HG03521 (cell line): Measurements from ENCODE around the gene CLEC17A.

Experiments used
- ATAC-seq: cut with Tn5 transposase; IDR thresholded peaks from one replicate; pipeline ENCODE4 v1.9.1; 2021; ENCODE audit warnings: mild to moderate bottlenecking, moderate library complexity; ENCODE audit not compliant: unreplicated experiment

CLEC17A gene

GRCh38 chr19:14648506-14648905, 65.6 kb downstream of the CLEC17A start:
- no peak for ATAC-seq

GRCh38 chr19:14649020-14649419, 66.1 kb downstream of the CLEC17A start:
- ATAC-seq = no peak

DNA sequence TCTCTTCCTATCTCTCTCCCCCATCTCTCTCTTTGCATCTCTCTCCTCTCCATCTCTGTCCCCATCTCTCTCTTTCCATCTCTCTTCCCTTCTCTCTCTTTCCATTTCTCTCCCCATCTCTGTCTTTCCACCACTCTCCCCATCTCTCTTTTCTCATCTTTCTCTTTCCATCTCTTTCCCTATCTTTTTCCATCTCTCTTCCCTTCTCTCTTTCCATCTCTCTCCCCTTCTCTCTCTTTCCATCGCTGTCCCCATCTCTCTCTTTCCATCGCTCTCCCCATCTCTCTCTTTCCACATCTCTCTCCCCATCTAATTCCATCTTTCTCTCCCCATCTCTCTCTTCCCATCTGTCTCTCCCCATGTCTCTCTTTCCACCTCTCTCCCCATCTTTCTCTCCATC, 67.3 kb downstream of the CLEC17A start:
- ATAC-seq = no peak

- ATAC-seq = no peak
Measured at GRCh38 chr19:14654786-14655560, 72.1 kb downstream of the CLEC17A start.

DNA sequence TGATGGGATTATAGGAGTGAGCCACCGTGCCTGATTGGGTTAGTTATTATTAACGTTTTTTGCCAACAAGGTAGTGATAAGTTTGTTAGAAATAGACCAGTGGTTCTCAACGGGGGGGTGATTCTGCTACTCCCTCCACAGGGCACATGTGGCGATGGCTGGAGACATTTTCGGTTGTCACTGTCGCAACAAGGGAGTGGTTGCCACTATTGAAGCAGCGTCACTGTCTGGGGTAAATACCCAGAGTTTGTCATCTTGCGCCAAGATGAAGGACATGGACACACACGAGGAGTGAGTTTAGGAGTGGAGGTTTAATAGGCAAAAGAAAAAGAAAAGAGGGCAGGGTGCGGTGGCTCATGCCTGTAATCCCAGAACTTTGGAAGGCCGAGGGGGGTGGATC, 72.8 kb downstream of the CLEC17A start:
- no peak for ATAC-seq

DNA sequence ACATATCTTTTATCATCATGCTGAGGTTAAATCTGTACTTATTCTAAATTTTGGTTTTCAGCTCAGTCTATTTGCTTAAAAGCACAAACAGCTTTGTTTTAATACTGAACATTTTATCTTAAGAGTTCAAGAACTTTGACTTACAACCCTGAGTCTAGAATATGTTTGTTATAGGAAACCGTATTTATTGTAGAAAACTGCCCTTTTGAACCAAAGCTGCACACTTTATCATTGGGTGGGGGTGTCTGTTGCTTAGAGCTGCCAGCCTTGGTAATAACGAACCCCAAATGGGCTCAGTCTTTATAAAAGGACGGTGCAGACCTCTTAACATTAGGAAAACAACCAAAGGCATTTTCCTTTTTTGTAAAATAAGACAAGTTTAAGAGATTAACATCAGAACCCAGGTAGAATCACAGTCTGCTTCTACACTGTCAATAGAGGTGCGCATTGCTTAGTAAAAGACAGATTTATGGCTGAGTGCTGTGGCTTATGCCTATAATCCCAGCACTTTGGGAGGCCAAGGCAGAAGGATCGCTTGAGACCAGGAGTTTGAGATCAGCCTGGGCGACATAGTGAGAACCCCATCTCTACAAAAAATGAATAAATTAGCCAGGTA, 77.1 kb downstream of the CLEC17A start:
- no peak for ATAC-seq

- ATAC-seq = no peak
Measured at GRCh38 chr19:14661372-14661924, 78.6 kb downstream of the CLEC17A start.
